ENCODE data around the gene MCFD2.
A peak's percentile ranks its signal among the peaks of the same experiment; 100 is the strongest.

The MCFD2 gene

GRCh38 chr2:46900381-46900780 lies 15.2 kb downstream of the MCFD2 start:
- no peak for DNase-seq

- DNase-seq = no peak
Observed at GRCh38 chr2:46899053-46899452, 16.6 kb downstream of the MCFD2 start.

GRCh38 chr2:46898024-46898423 lies 17.6 kb downstream of the MCFD2 start:
- DNase-seq = no peak

- no peak for DNase-seq
Observed at GRCh38 chr2:46893269-46893939, 22.2 kb downstream of the MCFD2 start.

GRCh38 chr2:46891956-46892553 lies 23.6 kb downstream of the MCFD2 start:
- no peak for DNase-seq

- no peak for DNase-seq
Observed at GRCh38 chr2:46888421-46888952, 27.1 kb downstream of the MCFD2 start.

- no peak for DNase-seq
Observed at GRCh38 chr2:46887028-46887885, 28.3 kb downstream of the MCFD2 start.

- no peak for DNase-seq
Observed at GRCh38 chr2:46886268-46887027, 29.2 kb downstream of the MCFD2 start.

- no peak for DNase-seq
Observed at GRCh38 chr2:46885376-46885775, 30.2 kb downstream of the MCFD2 start.

- DNase-seq = no peak
Observed at GRCh38 chr2:46879511-46879910, 36.1 kb downstream of the MCFD2 start.

GRCh38 chr2:46878886-46879285 lies 36.7 kb downstream of the MCFD2 start:
- DNase-seq = no peak

- no peak for DNase-seq
Observed at GRCh38 chr2:46878240-46878877, 37.2 kb downstream of the MCFD2 start.

GRCh38 chr2:46877619-46878113 lies 37.9 kb downstream of the MCFD2 start:
- DNase-seq = no peak

GRCh38 chr2:46876741-46877384 lies 38.7 kb downstream of the MCFD2 start:
- DNase-seq = peak; percentile 83

GRCh38 chr2:46875962-46876689 lies 39.5 kb downstream of the MCFD2 start:
- DNase-seq = peak; percentile 55

- peak; percentile 27 for DNase-seq
Observed at GRCh38 chr2:46875226-46875899, 40.2 kb downstream of the MCFD2 start.

- no peak for DNase-seq
Observed at GRCh38 chr2:46874236-46874929, 41.2 kb downstream of the MCFD2 start.

- peak; percentile 65 for DNase-seq
Observed at GRCh38 chr2:46873604-46874068, 42.0 kb downstream of the MCFD2 start.

GRCh38 chr2:46872902-46873603 lies 42.6 kb downstream of the MCFD2 start:
- no peak for DNase-seq
